GM18858 (cell line): ENCODE results near the gene ANKFY1.

ENCODE experiments used
- ATAC-seq: cut with Tn5 transposase; IDR thresholded peaks from one replicate; pipeline ENCODE4 v1.9.1; 2021; ENCODE audit not compliant: unreplicated experiment

ANKFY1 gene, protein sequence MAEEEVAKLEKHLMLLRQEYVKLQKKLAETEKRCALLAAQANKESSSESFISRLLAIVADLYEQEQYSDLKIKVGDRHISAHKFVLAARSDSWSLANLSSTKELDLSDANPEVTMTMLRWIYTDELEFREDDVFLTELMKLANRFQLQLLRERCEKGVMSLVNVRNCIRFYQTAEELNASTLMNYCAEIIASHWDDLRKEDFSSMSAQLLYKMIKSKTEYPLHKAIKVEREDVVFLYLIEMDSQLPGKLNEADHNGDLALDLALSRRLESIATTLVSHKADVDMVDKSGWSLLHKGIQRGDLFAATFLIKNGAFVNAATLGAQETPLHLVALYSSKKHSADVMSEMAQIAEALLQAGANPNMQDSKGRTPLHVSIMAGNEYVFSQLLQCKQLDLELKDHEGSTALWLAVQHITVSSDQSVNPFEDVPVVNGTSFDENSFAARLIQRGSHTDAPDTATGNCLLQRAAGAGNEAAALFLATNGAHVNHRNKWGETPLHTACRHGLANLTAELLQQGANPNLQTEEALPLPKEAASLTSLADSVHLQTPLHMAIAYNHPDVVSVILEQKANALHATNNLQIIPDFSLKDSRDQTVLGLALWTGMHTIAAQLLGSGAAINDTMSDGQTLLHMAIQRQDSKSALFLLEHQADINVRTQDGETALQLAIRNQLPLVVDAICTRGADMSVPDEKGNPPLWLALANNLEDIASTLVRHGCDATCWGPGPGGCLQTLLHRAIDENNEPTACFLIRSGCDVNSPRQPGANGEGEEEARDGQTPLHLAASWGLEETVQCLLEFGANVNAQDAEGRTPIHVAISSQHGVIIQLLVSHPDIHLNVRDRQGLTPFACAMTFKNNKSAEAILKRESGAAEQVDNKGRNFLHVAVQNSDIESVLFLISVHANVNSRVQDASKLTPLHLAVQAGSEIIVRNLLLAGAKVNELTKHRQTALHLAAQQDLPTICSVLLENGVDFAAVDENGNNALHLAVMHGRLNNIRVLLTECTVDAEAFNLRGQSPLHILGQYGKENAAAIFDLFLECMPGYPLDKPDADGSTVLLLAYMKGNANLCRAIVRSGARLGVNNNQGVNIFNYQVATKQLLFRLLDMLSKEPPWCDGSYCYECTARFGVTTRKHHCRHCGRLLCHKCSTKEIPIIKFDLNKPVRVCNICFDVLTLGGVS

DNA sequence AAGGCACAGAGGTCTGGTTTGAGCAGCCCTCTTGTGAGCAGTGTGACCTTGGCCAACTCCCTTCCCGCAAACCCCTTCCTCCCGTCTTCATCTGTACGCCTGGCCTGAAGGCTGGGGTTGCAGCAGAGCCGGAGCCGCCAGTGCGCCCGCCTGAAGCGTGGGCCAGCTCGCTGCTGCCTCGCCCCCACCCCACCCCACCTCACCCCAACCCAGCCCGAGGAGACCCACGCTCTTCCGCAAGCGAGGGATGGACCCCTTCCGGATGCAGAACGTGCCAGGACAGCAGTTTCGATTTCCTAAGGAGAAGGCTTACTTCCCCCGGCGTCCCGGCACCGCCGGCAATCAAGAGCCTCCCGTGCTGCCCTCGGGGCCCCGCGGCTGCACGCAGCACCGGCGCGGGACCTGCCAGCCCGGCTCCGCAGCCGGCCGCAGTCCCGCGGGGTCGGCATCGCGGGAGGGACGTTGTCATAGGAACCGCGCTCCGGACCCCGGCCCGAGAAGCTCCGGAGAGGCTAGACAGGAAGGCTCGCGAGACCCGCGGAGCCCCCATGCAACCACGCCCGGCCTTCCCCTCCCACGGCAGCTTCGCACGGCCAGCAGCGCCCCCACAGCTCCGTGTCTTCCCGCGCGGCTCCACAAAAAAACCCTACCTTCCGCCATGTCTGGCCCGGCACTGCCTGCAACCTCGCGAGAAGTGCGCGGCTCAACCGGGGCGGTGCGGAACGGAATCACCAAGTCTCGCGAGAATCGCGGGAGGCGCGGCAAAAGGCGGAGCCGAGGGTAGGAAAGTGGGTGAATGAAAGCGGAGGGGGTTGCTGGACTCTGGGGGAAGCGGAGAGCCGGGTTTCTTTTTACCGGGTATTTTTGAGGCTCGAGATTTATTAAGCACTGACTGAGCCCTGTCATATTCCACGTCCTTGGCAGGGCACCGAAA is at the start of gene ANKFY1:
Gene ANKFY1, minus strand, starts transcription at position 698 of the 934 bp plus-strand sequence. Its CDS starts 38 bp downstream, at position 660.
- no peak for ATAC-seq

DNA sequence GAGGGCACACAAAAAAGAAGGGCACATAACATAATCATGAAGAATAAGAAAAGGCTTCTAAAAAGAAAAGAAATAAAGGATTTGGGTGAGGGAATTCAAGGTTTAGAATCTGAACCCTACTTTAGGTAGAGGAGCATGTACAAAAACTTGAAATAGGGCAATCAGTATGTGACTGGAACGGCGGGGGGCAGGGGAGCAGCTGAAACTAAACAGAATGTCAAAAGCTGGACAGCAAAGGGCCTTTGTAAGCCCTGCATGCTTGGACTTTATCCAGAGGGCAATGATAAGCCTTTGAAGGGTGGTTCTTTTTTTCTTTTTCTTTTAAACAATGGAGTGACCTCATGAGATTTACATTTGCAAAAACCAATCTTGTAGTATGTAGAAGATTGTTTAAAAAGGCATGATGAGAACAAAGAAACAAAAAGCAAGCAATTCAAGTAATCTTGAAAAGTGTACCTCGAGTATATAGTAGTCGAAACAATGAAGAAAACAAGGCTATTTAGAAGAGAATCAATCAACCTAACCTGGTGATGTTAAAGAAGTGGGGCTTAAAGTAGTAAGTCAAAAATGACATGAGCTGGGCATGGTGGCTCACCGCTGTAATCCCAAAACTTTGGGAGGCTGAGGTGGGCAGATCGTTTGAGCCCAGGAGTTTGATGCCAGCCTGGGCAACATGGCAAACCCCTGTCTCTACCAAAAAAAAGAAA is 46.7 kb upstream of the ANKFY1 start:
- ATAC-seq, result no peak

DNA sequence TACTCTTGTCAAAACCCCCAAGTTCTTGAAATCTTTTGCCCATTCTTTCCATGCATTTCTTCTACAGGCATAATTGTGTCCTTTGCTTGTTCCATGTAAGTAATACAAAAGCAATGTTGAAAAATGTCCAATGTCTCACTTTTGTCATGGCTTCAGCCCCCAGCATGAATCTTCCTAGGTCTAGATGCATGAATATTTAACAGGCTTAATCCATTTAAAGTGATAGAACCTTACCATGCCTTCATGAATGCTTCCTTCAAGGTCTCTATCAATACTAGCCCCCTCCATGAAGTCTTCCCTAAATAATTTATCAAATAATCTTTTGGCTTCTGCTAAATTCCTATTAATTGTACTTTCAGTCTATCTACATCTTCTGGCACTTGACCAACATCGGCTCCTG is 46.1 kb upstream of the ANKFY1 start:
- no peak for ATAC-seq

DNA sequence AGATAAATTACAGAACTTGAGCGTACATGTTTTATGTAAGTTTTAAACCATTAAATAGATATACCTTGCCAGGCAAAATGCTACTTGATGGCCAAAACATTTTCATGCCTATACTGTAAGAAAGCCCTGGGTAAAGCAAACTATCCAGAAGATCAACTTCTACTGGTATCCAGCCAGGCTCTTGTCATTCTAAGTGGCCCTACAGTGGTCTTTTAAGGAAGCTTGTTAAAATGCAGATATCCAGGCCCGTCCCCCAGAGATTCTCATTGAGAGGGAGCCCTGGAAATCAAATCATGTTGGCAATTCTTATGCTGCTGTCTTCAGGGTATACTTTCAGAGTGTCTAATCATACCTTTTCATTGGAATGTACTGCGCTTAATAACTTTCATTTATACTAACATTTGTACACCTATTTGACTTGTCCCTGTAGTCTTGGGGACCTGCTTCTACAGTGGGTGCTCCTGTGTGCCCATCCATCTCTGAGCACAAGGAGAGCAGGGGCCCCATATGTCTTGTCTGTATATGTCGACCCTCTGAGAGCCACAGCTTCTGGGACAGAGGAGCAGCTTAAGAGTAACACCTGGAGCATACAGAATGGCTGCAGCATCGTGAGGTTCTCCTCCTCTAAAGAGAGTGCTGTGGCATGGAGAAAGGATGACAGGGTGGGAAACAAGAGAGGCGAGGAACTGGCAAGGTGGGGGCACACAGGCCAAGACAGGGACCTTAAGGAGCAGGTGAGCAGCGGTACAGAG is 43.6 kb upstream of the ANKFY1 start:
- no peak for ATAC-seq

DNA sequence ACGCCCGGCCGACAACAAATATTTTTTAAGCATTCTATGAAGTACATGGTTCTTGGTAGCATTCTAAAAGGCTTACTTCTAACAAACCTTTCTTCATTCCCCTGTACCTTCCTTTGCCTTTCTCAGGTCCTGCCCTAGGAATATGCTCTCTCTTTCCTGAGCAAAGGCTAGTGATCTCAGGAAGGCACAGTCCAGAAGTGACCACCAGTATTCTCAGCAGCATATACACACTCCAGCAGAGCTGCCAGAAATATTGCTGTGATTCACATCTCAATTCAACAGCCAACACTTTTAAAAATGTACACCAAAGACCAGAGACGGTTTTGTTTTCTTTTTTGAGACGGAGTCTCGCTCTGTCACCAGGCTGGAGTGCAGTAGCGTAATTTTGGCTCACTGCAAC is 41.4 kb upstream of the ANKFY1 start:
- no peak for ATAC-seq

DNA sequence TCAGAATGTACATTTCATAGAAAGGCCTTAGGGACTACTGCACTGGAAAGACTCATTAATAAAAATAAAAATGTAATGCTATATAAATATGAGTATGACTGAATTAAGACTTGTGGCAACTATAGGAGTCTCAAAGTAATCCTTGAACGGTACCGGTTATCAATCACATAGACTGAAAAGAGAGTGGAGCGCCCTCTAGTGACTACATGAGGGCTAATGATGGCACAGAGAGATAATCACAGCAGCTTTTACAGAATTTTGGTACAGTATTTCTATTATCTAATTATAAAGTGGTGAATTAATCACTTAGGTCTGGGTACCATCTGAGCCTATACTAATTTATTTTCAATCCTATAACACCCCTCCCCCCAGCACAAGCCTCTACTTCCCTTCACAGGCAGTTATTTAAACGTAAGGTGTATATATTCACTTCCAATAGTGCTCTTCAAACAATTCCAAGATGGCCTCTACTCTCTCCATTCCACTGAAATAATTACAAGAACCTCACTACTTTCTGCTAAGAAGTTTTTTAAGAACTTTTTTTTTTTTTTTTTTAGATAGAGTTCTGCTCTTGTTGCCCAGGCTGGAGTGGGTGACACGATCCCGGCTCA is 40.7 kb upstream of the ANKFY1 start:
- no peak for ATAC-seq

DNA sequence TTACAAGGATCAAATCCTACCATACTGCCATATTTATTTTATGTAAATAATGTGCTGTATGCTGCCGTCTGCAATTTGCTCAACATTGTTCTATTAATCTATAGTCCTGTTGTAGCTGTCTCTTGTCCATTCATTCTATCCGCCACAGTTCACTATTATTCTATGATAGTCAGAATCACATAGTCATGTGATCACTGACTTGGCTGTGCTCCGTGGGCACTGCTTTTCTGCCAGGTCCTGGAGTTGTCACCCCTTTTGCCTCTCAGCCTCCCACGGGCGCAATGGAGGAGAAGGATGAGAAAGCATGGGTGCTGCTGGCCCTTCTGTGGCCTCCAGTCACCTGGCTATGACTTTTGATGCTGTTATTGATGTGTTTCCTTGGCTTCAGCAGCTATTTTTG is 37.3 kb upstream of the ANKFY1 start:
- no peak for ATAC-seq

DNA sequence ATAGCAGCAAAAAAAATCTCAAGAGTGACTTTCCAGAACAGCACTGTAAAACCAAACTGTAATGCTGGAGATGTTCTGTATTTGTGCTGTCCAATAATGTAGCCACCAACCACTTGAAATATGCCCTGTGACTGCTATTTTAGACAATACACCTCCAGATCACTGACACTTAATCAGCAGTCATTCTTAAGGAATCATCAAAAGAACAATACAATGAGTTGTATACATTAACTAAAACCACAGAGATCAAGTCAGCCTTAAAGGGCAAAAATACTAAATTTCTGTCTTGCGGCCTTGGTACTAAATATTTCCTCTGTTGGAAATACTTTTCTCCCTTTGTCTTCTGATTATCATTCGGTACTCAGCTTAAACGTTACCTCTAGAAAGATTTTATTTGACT is 33.6 kb upstream of the ANKFY1 start:
- no peak for ATAC-seq

DNA sequence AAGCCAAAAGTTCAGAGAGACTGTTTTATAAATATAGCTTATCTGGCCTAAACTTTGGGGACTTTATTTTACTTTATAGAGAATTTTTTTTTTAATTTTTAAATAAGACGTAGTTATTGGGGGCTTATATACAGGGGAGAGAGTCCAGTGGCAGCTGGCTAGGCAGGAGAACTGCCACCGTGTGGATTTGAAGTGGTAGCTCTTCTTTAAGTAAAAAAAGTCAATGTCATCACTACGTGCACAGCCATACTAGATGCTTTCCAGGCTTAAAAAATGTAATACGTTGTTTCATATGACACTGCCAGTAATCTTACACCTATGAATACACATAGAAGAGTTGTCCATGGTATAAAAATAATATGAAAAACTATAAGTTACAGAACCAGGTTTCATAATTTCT is 31.9 kb upstream of the ANKFY1 start:
- no peak for ATAC-seq

DNA sequence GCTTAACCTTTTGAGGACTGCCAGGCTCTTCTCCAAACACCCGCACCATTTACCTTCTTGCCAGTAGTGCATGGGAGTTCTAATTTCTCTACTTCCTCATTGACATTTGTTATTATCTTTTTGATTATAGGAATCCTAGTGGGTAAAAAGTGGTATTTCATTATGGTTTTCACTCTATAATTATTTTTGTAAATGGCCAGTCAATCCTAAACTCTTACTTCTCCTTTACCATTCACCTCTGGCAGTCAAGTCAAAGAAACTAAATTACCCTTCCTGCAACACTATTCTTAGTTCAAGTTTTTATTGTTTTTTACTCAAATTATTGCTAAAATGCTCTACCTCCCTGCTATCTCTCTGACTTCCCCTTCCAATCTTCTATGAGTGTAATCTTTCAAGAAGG is 29.8 kb upstream of the ANKFY1 start:
- no peak for ATAC-seq

DNA sequence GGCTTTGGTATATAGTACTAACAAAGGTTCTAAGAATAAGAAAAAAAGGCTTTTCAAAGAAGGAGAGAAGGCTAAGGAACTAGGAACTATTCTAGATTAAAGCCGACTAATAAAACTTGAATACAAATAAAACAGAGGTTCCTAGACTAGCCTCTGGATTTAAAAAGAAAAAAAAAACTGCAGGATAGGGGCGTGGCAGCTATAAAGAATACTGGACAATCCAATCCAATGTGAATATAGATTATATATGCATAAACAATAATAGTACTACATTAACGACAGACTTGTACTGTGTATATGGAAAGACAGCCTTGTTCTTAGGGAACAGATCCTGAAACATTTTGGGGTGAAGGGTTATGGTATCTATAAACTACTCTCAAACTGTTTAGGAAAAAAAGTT is 23.9 kb upstream of the ANKFY1 start:
- ATAC-seq, result no peak

DNA sequence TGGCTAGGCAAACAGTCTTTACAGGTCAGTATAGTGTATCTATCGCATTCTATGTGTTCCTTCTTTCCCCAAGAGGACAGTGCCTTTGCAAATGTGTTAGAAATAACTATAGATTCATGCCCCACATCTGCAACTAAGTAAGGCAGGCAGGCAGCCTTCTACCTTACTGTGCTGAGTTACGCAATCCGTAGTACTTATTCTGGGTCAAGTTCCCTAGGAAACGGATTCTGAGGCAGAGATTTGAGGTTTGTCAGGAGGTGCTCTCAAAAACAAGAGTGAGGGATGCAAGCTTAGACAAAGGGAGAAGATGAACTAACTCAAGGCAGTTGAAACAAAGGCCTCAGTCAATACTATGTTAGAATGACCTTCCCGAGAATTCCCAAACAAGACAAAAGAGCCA is 12.7 kb upstream of the ANKFY1 start:
- no peak for ATAC-seq

DNA sequence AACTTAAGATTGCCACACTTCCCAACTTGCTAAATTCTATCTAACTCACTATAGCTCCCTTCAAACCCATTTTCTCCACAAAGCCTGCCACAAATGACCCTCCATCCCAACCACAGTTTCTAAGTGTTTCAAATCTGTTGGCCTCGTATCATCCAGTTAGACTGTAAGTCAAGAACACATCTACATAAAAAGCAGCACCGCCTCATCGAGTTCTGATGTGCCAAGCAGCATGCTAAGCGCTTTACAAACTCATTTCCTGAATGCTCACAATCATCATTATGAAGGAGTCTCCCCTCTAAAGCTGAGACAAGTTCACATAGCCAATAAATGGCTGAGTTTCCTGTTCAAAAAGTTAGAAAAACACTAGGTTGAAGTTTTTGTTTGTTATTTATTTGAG is 9.2 kb upstream of the ANKFY1 start:
- no peak for ATAC-seq

DNA sequence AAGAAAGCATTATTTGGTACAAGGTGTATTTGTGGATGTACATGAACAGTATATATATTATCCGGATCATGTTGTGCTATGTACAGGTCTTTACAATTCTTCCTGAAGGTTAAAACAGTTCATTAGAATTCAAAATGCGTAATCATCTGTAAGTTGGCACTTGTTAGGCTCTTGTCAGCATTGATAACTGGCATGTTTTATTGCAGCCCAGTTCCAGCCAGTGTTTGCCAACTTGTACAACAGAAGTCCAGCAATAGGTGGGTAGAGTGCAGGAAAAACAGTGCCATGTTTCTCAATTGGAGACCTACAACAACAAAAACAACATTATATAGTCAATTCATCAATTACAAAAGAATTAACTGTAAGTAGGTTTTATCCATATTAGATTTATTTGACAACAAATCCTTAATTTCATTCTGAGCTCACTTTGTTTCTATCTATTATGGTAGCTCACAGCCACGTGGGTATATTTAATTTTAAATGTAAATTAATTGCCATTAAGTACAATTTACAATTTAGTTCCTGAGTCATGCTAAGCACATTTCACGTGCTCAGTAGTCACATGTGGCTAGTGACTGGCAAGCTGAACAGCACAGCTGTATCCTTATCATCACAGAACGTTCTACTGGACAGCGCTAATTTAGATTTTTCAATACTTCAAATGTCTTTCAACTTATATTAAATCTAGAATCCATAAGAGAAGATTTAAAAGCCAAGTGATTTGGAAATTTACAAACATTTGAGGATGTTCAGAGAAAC is 8.6 kb upstream of the ANKFY1 start:
- no peak for ATAC-seq

DNA sequence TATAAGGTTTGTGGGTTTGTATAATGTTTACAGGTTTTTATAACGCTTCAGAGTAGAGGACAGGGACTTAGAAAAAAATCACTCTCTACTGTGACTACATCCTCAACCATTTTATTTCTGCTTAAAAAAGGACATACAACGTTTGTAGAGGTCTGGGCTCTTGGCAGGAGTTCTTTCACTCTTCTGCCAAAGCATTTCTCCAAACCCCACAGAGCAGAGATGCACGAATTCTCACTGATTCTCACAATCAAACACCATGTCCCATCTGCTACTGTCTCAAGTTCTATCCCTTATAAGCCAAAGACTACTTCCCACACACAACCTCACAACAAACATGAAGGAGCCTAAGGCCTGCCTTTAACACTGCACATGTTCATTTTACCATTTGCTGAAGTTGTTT is 7.0 kb upstream of the ANKFY1 start:
- no peak for ATAC-seq

DNA sequence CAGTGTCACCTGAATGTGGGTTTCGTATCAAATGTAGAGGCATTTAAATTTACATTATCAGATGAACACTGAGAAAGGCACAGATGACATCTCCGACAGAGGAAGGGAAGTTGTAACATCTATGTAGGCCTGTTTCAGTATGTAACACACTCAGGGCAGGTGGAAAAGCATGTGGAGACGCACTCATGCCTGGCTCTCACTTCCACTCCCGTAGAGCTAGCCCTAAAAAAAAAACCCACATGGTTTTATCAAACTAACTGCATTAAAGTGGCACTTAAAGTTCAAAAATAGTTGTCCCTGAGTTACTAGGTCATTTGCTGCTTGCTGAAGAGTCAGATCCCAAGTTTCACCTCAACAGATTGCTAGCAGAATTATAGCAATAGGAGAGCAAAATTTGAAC is 6.1 kb upstream of the ANKFY1 start:
- no peak for ATAC-seq

DNA sequence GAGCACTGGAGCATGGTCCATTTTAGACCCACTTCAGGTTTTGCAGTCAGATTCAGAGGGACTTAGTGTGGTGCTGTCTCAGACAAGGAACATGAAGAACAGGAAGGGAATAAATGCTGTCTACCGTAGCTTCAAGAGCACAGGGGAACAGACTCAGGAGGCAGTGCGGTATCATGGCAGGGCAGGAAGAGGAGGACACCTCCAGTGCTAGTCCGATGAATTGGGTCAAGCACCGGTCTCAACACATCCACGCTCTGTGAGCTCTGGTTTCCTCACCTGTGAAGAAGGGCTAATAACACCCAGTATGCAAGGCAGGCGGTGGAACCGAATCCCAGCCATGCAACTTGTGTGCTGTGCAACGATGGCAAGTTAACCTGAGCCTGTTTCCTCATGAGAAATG is 3.6 kb upstream of the ANKFY1 start:
- no peak for ATAC-seq

DNA sequence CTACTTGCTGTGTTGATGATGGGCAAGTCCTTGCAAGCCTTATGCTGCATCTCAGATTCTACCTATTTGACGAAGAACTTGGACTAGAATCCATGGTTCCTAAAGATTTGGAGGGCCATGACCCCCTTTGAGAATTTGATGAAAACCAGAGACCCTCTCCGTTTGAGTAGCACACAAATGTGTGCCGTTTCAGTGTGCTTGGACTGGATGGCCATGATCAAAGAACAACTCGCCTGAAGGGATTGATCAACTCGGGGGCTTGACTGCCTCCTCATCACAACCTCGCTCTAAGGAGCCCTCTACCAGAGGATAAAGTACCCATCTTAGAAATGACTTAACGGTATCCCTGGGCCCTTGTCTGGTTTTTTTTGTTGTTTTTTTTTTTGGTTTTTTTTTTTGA is 2.8 kb upstream of the ANKFY1 start:
- ATAC-seq, result no peak
